Measurements from ENCODE around the gene C1QL1. TPM values are rescaled to one million over a fixed set of nuclear protein-coding genes. Genes with fewer than 3 reads are reported as not detected.

C1QL1 gene
- total and polyA plus RNA-seq, 2 donors (not counting 3 experiments of a cell fraction or from before 2014, with no cell fraction given) = 0.35 to 0.72 TPM

- H3K4me1 ChIP-seq (ENCODE audit: control insufficient read depth, extremely low read depth, insufficient read depth, low read length) = no peaks in the 10 kb centered on the region
- TF ChIP-seq POLR2AphosphoS5 (IDR thresholded peaks at IDR 0.05; ENCODE audit: insufficient read depth, low read depth, low read length) (no peak), FOS (IDR thresholded peaks at IDR 0.05; ENCODE audit: borderline replicate concordance, insufficient read depth, low read length) (no peak), MAX (IDR thresholded peaks at IDR 0.05; ENCODE audit: insufficient read depth, insufficient read length) (no peak), POLR2A (IDR thresholded peaks at IDR 0.05; ENCODE audit: low read depth, low read length) (no peak), MYC (IDR thresholded peaks at IDR 0.05; ENCODE audit: low read depth, low read length) (no peak), CTCF (IDR thresholded peaks at IDR 0.05; ENCODE audit: extremely low read depth in 1 of 2, insufficient read depth in 1 of 2, low read depth in 1 of 2, low read length in 2 of 2) (no peak)
Observed at GRCh38 chr17:44999433-44999832, 31.3 kb upstream of the C1QL1 start.

More at GRCh38 chr17:44999433-44999832, 31.3 kb upstream of the C1QL1 start:
- Histone ChIP-seq H3K36me3 (ENCODE audit: control insufficient read depth in 2 of 2, extremely low read depth in 1 of 2, insufficient read depth in 2 of 2, low read length in 2 of 2) (no peaks in the 10 kb centered on the region), H3K9ac (replicated peaks; ENCODE audit: extremely low read depth, insufficient read depth, low read length) (no peak overlapping the region), H4K20me1 (replicated peaks; ENCODE audit: control insufficient read depth, extremely low read depth, insufficient read depth, low read length) (no peaks in the 10 kb centered on the region), H3K27ac (ENCODE audit: insufficient read depth, low read depth, low read length) (no peak overlapping the region), H3K4me3 (replicated peaks in 1 of 3; ENCODE audit: insufficient read depth in 1 of 3, low read depth in 1 of 3, low read length in 3 of 3) (no peak overlapping the region), H3K4me2 (ENCODE audit: insufficient read depth, low read length) (no peak overlapping the region), H3K9me3 (replicated peaks; ENCODE audit: control insufficient read depth, insufficient read depth, low read length) (no peaks in the 10 kb centered on the region), H3K27me3 (ENCODE audit: control insufficient read depth in 2 of 2, insufficient read depth in 2 of 2, low read length in 2 of 2) (peaks cover 6 to 21% of the 10 kb centered on the region in 2 experiments), H3K9me1 (replicated peaks; ENCODE audit: control insufficient read depth, extremely low read depth, insufficient read depth, low read length) (no peaks in the 10 kb centered on the region), H3K79me2 (ENCODE audit: control insufficient read depth, insufficient read depth, low read length) (no peaks in the 10 kb centered on the region), H2AFZ (ENCODE audit: low read depth, low read length) (no peak overlapping the region)
- dilution Hi-C loops (cut with MboI; ENCODE audit: extremely low pct_ligation_motif_present, low sequenced_read_pairs) = no loop called here
- intact Hi-C loops (cut with micrococcal nuclease) = no loop called here
- no peak for FAIRE-seq
- no TSS peak for BruUV-seq (replicated peaks)
- CTCF ChIA-PET = interaction anchor here (1.2 kb wide), 1 partner anchor 28 kb away, joined by 4 read pairs; no protein-coding TSS in a partner anchor
- no peak for DNase-seq (ENCODE audit: low read depth, low spot score)
- POLR2A ChIA-PET = no interaction called here
